ENCODE data around the gene LGALS7.
"Not testable (repeated sequence)": the region's sequence is repeated elsewhere in the genome, so short reads cannot be mapped to it uniquely, and the experiment has no call there.

LGALS7 gene

DNA sequence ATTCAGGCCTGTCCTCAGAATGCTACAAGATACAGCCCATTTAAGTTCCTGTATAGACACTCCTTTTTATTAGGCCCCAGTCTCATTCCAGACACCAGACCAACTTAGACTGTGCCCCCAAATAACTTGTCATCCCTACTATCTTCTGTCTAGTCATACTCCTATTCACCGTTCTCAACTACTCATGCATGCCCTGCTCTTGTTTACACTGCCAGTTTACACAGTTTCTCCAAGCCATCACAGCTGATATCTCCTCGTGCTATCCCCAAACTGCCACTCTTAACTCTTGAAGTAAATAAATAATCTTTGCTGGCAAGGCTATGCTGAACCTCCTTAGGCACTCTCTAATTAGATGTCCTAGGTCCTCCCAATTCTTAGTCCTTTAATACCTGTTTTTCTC lies 19.1 kb downstream of the LGALS7 start:
- WGBS, 2 experiments = no CpG with 5 or more reads among the region's 2 CpGs
- H3K4me1 ChIP-seq (ENCODE audit: control insufficient read depth, insufficient read depth, low read length); H3K27me3 ChIP-seq (ENCODE audit: control insufficient read depth, insufficient read depth, low read length, poor library complexity, severe bottlenecking); H3K4me3 ChIP-seq (ENCODE audit: insufficient read depth, low read depth, low read length); H3K27ac ChIP-seq (ENCODE audit: insufficient read depth, low read depth, low read length, poor library complexity, severe bottlenecking); H3K36me3 ChIP-seq (ENCODE audit: control insufficient read depth, insufficient read depth, low read length); H3K9me3 ChIP-seq (ENCODE audit: control insufficient read depth, low read length): not testable (repeated sequence)

- not testable (repeated sequence) for H3K4me3 ChIP-seq (ENCODE audit: insufficient read depth, low read depth, low read length); H3K27ac ChIP-seq (ENCODE audit: insufficient read depth, low read depth, low read length, poor library complexity, severe bottlenecking); H3K27me3 ChIP-seq (ENCODE audit: control insufficient read depth, insufficient read depth, low read length, poor library complexity, severe bottlenecking); H3K36me3 ChIP-seq (ENCODE audit: control insufficient read depth, insufficient read depth, low read length); H3K9me3 ChIP-seq (ENCODE audit: control insufficient read depth, low read length); H3K4me1 ChIP-seq (ENCODE audit: control insufficient read depth, insufficient read depth, low read length)
- 90 to 91% methylated on average over 3 of the region's 3 CpGs for WGBS, 2 experiments
Measured at GRCh38 chr19:38753783-38754182, 19.5 kb downstream of the LGALS7 start.

- H3K27me3 ChIP-seq (ENCODE audit: control insufficient read depth, insufficient read depth, low read length, poor library complexity, severe bottlenecking) = no peaks in the 10 kb centered on the region
- H3K27ac ChIP-seq (ENCODE audit: insufficient read depth, low read depth, low read length, poor library complexity, severe bottlenecking) = no peak overlapping the region
- WGBS, 2 experiments = 86 to 89% methylated on average over 7 of the region's 7 CpGs
- H3K36me3 ChIP-seq (ENCODE audit: control insufficient read depth, insufficient read depth, low read length) = no peaks in the 10 kb centered on the region
- no peaks in the 10 kb centered on the region for H3K4me1 ChIP-seq (ENCODE audit: control insufficient read depth, insufficient read depth, low read length)
- no peak overlapping the region for H3K4me3 ChIP-seq (ENCODE audit: insufficient read depth, low read depth, low read length)
- no peaks in the 10 kb centered on the region for H3K9me3 ChIP-seq (ENCODE audit: control insufficient read depth, low read length)
Measured at GRCh38 chr19:38745316-38745715, 28.0 kb downstream of the LGALS7 start.

DNA sequence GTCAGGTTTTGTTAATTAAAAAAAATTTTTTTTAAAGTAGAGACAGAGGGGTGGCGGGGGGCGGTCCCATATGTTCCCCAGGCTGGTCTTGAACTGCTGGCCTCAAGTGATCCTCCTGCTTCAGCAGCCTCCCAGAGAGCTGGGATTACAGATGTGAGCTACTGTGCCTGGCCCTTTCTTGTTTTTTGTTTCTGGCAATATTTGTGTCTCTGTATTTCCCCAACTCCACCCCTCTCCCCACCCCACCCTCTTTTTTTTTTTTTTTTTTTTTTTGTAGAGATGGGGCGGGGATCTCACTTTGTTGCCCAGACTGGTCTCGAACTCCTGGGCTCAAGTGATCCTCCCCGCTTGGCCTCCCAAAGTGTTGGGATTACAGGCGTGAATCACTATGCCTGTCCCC lies 28.4 kb downstream of the LGALS7 start:
- Histone ChIP-seq H3K27me3 (ENCODE audit: control insufficient read depth, insufficient read depth, low read length, poor library complexity, severe bottlenecking) (no peaks in the 10 kb centered on the region), H3K9me3 (ENCODE audit: control insufficient read depth, low read length) (no peaks in the 10 kb centered on the region), H3K4me1 (ENCODE audit: control insufficient read depth, insufficient read depth, low read length) (no peaks in the 10 kb centered on the region), H3K4me3 (ENCODE audit: insufficient read depth, low read depth, low read length) (no peak overlapping the region), H3K27ac (ENCODE audit: insufficient read depth, low read depth, low read length, poor library complexity, severe bottlenecking) (no peak overlapping the region), H3K36me3 (ENCODE audit: control insufficient read depth, insufficient read depth, low read length) (no peaks in the 10 kb centered on the region)
- 92 to 93% methylated on average over 6 of the region's 6 CpGs for WGBS, 2 experiments

DNA sequence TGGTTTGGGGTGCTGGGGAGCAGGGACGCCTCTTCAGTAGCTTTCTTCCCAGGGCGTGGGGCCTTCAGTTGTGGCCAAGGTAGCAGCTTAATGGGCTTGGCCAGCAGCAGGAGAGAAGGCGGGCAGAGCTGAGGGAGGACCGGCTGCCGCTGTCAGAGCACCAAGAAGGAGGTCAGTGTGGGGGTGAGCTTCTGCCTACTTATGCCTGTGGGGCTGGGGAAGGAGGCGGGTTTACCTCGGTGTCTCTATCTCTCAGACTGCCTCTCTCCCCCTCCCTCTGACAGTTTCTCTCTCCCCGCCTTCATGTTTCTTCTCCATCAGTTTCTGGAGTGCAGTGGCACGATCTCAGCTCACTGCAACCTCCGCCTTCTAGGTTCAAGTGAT lies 29.0 kb downstream of the LGALS7 start, which contains the start of gene CAPN12:
Gene CAPN12 (minus strand): TSS at position 177 of the 384 bp plus-strand sequence. CDS start 309 bp downstream, outside the sequence.
- Histone ChIP-seq H3K36me3 (ENCODE audit: control insufficient read depth, insufficient read depth, low read length) (no peaks in the 10 kb centered on the region), H3K4me1 (ENCODE audit: control insufficient read depth, insufficient read depth, low read length) (no peaks in the 10 kb centered on the region), H3K4me3 (ENCODE audit: insufficient read depth, low read depth, low read length) (no peak within 1 kb of the TSS), H3K27ac (ENCODE audit: insufficient read depth, low read depth, low read length, poor library complexity, severe bottlenecking) (no peak within 1 kb of the TSS), H3K9me3 (ENCODE audit: control insufficient read depth, low read length) (no peaks in the 10 kb centered on the region), H3K27me3 (ENCODE audit: control insufficient read depth, insufficient read depth, low read length, poor library complexity, severe bottlenecking) (no peaks in the 10 kb centered on the region)
- WGBS, 2 experiments = 83 to 85% methylated on average over 10 of the region's 10 CpGs

- no peak overlapping the region for H3K27ac ChIP-seq (ENCODE audit: insufficient read depth, low read depth, low read length, poor library complexity, severe bottlenecking)
- no peaks in the 10 kb centered on the region for H3K27me3 ChIP-seq (ENCODE audit: control insufficient read depth, insufficient read depth, low read length, poor library complexity, severe bottlenecking)
- H3K9me3 ChIP-seq (ENCODE audit: control insufficient read depth, low read length) = no peaks in the 10 kb centered on the region
- no peak overlapping the region for H3K4me3 ChIP-seq (ENCODE audit: insufficient read depth, low read depth, low read length)
- H3K4me1 ChIP-seq (ENCODE audit: control insufficient read depth, insufficient read depth, low read length) = no peaks in the 10 kb centered on the region
- no peaks in the 10 kb centered on the region for H3K36me3 ChIP-seq (ENCODE audit: control insufficient read depth, insufficient read depth, low read length)
- 87 to 90% methylated on average over 19 of the region's 20 CpGs for WGBS, 2 experiments
Measured at GRCh38 chr19:38743394-38744297, 29.7 kb downstream of the LGALS7 start.

GRCh38 chr19:38742906-38743305 lies 30.4 kb downstream of the LGALS7 start:
- H3K4me1 ChIP-seq (ENCODE audit: control insufficient read depth, insufficient read depth, low read length) = no peaks in the 10 kb centered on the region
- no peaks in the 10 kb centered on the region for H3K9me3 ChIP-seq (ENCODE audit: control insufficient read depth, low read length)
- peaks cover 3% of the 10 kb centered on the region for H3K27me3 ChIP-seq (ENCODE audit: control insufficient read depth, insufficient read depth, low read length, poor library complexity, severe bottlenecking)
- no peak overlapping the region for H3K4me3 ChIP-seq (ENCODE audit: insufficient read depth, low read depth, low read length)
- H3K27ac ChIP-seq (ENCODE audit: insufficient read depth, low read depth, low read length, poor library complexity, severe bottlenecking) = no peak overlapping the region
- WGBS, 2 experiments = 91 to 92% methylated on average over 6 of the region's 6 CpGs
- H3K36me3 ChIP-seq (ENCODE audit: control insufficient read depth, insufficient read depth, low read length) = no peaks in the 10 kb centered on the region

GRCh38 chr19:38742296-38742695 lies 31.0 kb downstream of the LGALS7 start:
- Histone ChIP-seq H3K4me3 (ENCODE audit: insufficient read depth, low read depth, low read length) (no peak overlapping the region), H3K36me3 (ENCODE audit: control insufficient read depth, insufficient read depth, low read length) (no peaks in the 10 kb centered on the region)

GRCh38 chr19:38741670-38742069 lies 31.6 kb downstream of the LGALS7 start:
- 96 to 97% methylated on average over 15 of the region's 15 CpGs for WGBS, 2 experiments
- Histone ChIP-seq H3K4me1 (ENCODE audit: control insufficient read depth, insufficient read depth, low read length) (peaks cover 6% of the 10 kb centered on the region), H3K27me3 (ENCODE audit: control insufficient read depth, insufficient read depth, low read length, poor library complexity, severe bottlenecking) (peaks cover 14% of the 10 kb centered on the region), H3K4me3 (ENCODE audit: insufficient read depth, low read depth, low read length) (no peak overlapping the region), H3K36me3 (ENCODE audit: control insufficient read depth, insufficient read depth, low read length) (no peaks in the 10 kb centered on the region), H3K9me3 (ENCODE audit: control insufficient read depth, low read length) (no peaks in the 10 kb centered on the region), H3K27ac (ENCODE audit: insufficient read depth, low read depth, low read length, poor library complexity, severe bottlenecking) (no peak overlapping the region)

More at GRCh38 chr19:38742296-38742695, 31.0 kb downstream of the LGALS7 start:
- H3K4me1 ChIP-seq (ENCODE audit: control insufficient read depth, insufficient read depth, low read length) = peaks cover 2% of the 10 kb centered on the region
- H3K27ac ChIP-seq (ENCODE audit: insufficient read depth, low read depth, low read length, poor library complexity, severe bottlenecking) = no peak overlapping the region
- peaks cover 8% of the 10 kb centered on the region for H3K27me3 ChIP-seq (ENCODE audit: control insufficient read depth, insufficient read depth, low read length, poor library complexity, severe bottlenecking)
- H3K9me3 ChIP-seq (ENCODE audit: control insufficient read depth, low read length) = no peaks in the 10 kb centered on the region
- 94 to 96% methylated on average over 9 of the region's 9 CpGs for WGBS, 2 experiments

- no peak overlapping the region for H3K27ac ChIP-seq (ENCODE audit: insufficient read depth, low read depth, low read length, poor library complexity, severe bottlenecking)
- H3K4me3 ChIP-seq (ENCODE audit: insufficient read depth, low read depth, low read length) = no peak overlapping the region
- H3K36me3 ChIP-seq (ENCODE audit: control insufficient read depth, insufficient read depth, low read length) = no peaks in the 10 kb centered on the region
- no peaks in the 10 kb centered on the region for H3K9me3 ChIP-seq (ENCODE audit: control insufficient read depth, low read length)
- peaks cover 21% of the 10 kb centered on the region for H3K27me3 ChIP-seq (ENCODE audit: control insufficient read depth, insufficient read depth, low read length, poor library complexity, severe bottlenecking)
- peaks cover 6% of the 10 kb centered on the region for H3K4me1 ChIP-seq (ENCODE audit: control insufficient read depth, insufficient read depth, low read length)
- WGBS, 2 experiments = 94 to 97% methylated on average over 2 of the region's 2 CpGs
Measured at GRCh38 chr19:38740932-38741331, 32.4 kb downstream of the LGALS7 start.

All from ectodermal cell (in vitro differentiated cells).